Activated CD4-positive, alpha-beta memory T cell treated with anti-CD3 and anti-CD28 coated beads for 36 hours (primary cell): ENCODE data around the gene NEK4. TPM values are rescaled to one million over a fixed set of nuclear protein-coding genes. Genes with fewer than 3 reads are reported as not detected.
"Not testable (repeated sequence)": the region's sequence is repeated elsewhere in the genome, so short reads cannot be mapped to it uniquely, and the experiment has no call there.

Source experiments
- CTCF ChIA-PET: fragments of 350-600 bp; sonication (Branson Sonifier 250); formaldehyde crosslinking; loops from one replicate; lab custom pipeline; 2021; ENCODE audit warnings: antibody characterized with exemption, inconsistent platforms; lab: Charles Lee
- POLR2A ChIA-PET: fragments of 350-600 bp; sonication (Branson Sonifier 250); formaldehyde crosslinking; loops from one replicate; lab custom pipeline; 2021; ENCODE audit warnings: antibody characterized with exemption; lab: Charles Lee
- DNase-seq: peaks from one replicate; pipeline ENCODE4 v3.0.0-alpha.2; 2020
- H3K27ac Mint-ChIP-seq: one replicate; pipeline ENCODE4 v1.8.0; 2021; ENCODE audit warnings: mixed read lengths
- H3K27me3 Mint-ChIP-seq: one replicate; pipeline ENCODE4 v1.8.0; 2021; ENCODE audit warnings: mixed read lengths
- H3K36me3 Mint-ChIP-seq: one replicate; pipeline ENCODE4 v1.8.0; 2021; ENCODE audit warnings: mixed read lengths
- H3K4me1 Mint-ChIP-seq: one replicate; pipeline ENCODE4 v1.8.0; 2021; ENCODE audit warnings: low read depth, mixed read lengths
- H3K4me3 Mint-ChIP-seq: one replicate; pipeline ENCODE4 v1.8.0; 2021; ENCODE audit warnings: mild to moderate bottlenecking, mixed read lengths
- H3K9me3 Mint-ChIP-seq: one replicate; pipeline ENCODE4 v1.8.0; 2021; ENCODE audit warnings: mixed read lengths
- intact Hi-C: fragments of 100-400 bp; cut with micrococcal nuclease; formaldehyde crosslinking; loops from one replicate; pipeline ENCODE4 v1.15.1; 2023
- total RNA-seq, 2 experiments: library from RNA; stranded (reverse); gene quantifications; one replicate each; pipeline ENCODE4 v1.2.3, GENCODE V29; 2021

The NEK4 gene
- total RNA-seq, 2 experiments from 2014 or later = 16.9 to 21.7 TPM

DNA sequence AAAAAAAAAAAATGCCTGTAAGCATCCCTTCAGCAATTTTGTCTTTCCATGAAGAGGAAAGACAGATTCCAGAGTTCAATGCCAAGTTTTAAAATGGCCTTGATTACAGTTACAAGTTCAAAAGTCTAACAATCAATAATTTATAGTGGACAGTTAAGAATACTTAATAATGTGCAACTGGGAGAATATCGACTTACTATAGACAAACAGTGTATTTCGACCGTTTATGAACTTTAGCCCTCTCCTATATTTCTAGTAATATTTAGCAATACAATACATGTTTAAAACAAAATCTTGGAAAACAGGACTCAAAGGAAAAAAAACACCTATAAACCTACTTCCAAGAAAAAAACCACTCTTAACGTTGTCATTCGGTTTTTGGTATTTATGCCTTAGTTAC, 86.6 kb downstream of the NEK4 start:
- Mint-ChIP-seq H3K27me3 (no peaks in the 10 kb centered on the region), H3K9me3 (no peaks in the 10 kb centered on the region), H3K27ac (peak overlapping the region; percentile 96), H3K4me1 (peaks cover 74% of the 10 kb centered on the region), H3K36me3 (peaks cover 51% of the 10 kb centered on the region), H3K4me3 (peak overlapping the region; percentile 85)
- ChIA-PET CTCF (interaction anchor here (2.1 kb wide), 1 partner anchor 13 kb away, joined by 11 read pairs; no protein-coding TSS in a partner anchor), POLR2A (interaction anchor here (0.6 to 3.2 kb wide), 5 partner anchors 13 to 406 kb away, joined by 4 to 25 read pairs (median 5); partner anchors contain the start of genes GLT8D1, SPCS1, UQCC5 and WDR82)
- intact Hi-C loops = loop anchor here (5.0 to 10.0 kb wide), 2 partner anchors 213 to 361 kb away; partner anchors contain the start of genes SFMBT1 and STIMATE
- no peak for DNase-seq

GRCh38 chr3:52683611-52684010, 87.1 kb downstream of the NEK4 start:
- peak overlapping the region; percentile 35 for H3K4me3 Mint-ChIP-seq
- POLR2A ChIA-PET = interaction anchor here (0.6 to 3.2 kb wide), 2 partner anchors 13 to 115 kb away, joined by 5 to 25 read pairs; no protein-coding TSS in a partner anchor
- peaks cover 74% of the 10 kb centered on the region for H3K4me1 Mint-ChIP-seq
- H3K27ac Mint-ChIP-seq = peak overlapping the region; percentile 42
- DNase-seq = no peak
- H3K36me3 Mint-ChIP-seq = peaks cover 51% of the 10 kb centered on the region
- intact Hi-C loops = loop anchor here (5.0 to 10.0 kb wide), 2 partner anchors 214 to 361 kb away; partner anchors contain the start of genes SFMBT1 and STIMATE
- H3K9me3 Mint-ChIP-seq = no peaks in the 10 kb centered on the region
- CTCF ChIA-PET = interaction anchor here (2.1 kb wide), 1 partner anchor 13 kb away, joined by 11 read pairs; no protein-coding TSS in a partner anchor
- no peaks in the 10 kb centered on the region for H3K27me3 Mint-ChIP-seq

DNA sequence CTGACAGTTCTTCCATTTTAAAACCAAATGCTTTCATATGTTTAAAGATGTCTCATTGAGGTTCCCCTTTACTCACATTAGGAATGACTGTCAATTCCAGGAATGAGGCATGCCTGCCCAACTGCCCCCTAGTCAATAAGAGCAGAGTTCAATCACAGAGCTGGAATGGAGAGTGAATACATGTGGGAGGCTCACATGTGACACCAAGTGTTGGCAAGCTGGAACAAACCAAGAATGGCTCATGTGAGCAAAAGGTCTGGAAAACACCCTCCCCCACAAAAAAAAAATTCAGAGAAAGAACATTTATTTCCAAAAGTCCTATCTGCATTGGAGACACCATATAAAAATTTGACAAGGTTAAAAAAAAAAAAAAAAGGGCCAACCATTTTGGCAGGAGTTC, 88.7 kb downstream of the NEK4 start:
- POLR2A ChIA-PET = interaction anchor here (1.0 to 2.3 kb wide), 4 partner anchors 11 to 23 kb away, joined by 4 to 40 read pairs (median 6); partner anchors contain the start of gene GLT8D1
- Mint-ChIP-seq H3K4me3 (peak overlapping the region; percentile 20), H3K27me3 (no peaks in the 10 kb centered on the region), H3K4me1 (peaks cover 62% of the 10 kb centered on the region), H3K27ac (peak overlapping the region; percentile 83), H3K36me3 (peaks cover 46% of the 10 kb centered on the region), H3K9me3 (no peaks in the 10 kb centered on the region)
- intact Hi-C loops = loop anchor here (1.0 to 10.0 kb wide), 3 partner anchors 11 to 363 kb away; partner anchors contain the start of genes SFMBT1 and STIMATE
- peak; percentile 75 for DNase-seq
- CTCF ChIA-PET = interaction anchor here (0.6 to 1.9 kb wide), 4 partner anchors 10 to 211 kb away, joined by 3 to 12 read pairs (median 5); no protein-coding TSS in a partner anchor

- intact Hi-C loops = loop anchor here (5.0 to 10.0 kb wide), 2 partner anchors 216 to 363 kb away; partner anchors contain the start of genes SFMBT1 and STIMATE
- Mint-ChIP-seq H3K9me3 (no peaks in the 10 kb centered on the region), H3K4me1 (peaks cover 61% of the 10 kb centered on the region), H3K4me3 (peak overlapping the region; percentile 20), H3K27ac (peak overlapping the region; percentile 83), H3K27me3 (no peaks in the 10 kb centered on the region), H3K36me3 (peaks cover 46% of the 10 kb centered on the region)
- POLR2A ChIA-PET = interaction anchor here (1.0 to 2.3 kb wide), 4 partner anchors 10 to 23 kb away, joined by 4 to 40 read pairs (median 6); partner anchors contain the start of gene GLT8D1
- no peak for DNase-seq
- CTCF ChIA-PET = interaction anchor here (1.0 to 1.9 kb wide), 3 partner anchors 10 to 212 kb away, joined by 4 to 12 read pairs (median 6); no protein-coding TSS in a partner anchor
Measured at GRCh38 chr3:52681596-52681995, 89.1 kb downstream of the NEK4 start.

DNA sequence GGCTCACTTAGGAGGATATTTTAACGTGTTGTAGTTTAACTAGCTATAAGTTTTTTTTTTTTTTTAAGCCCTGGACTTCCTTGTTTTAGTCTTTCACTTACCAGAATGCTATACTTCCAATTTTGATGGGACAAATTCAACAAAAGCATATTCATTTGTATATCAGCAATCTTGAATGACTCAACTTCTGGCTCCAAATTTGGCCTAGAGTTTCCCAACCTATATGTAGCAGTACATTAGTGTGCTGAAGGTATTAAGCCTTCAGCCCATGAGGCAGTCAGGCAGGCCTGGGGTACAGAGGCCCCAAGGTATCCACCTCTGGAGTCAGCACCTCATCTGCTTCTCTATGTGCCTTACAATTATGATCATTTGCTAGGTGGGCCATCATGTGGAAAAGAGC, 90.9 kb downstream of the NEK4 start:
- H3K27me3 Mint-ChIP-seq = no peaks in the 10 kb centered on the region
- intact Hi-C loops = loop anchor here (5.0 to 10.0 kb wide), 2 partner anchors 217 to 365 kb away; partner anchors contain the start of genes SFMBT1 and STIMATE
- peaks cover 72% of the 10 kb centered on the region for H3K4me1 Mint-ChIP-seq
- ChIA-PET CTCF (no interaction called here), POLR2A (interaction anchor here (0.6 to 1.4 kb wide), 3 partner anchors 9 to 151 kb away, joined by 3 read pairs; no protein-coding TSS in a partner anchor)
- H3K4me3 Mint-ChIP-seq = no peak overlapping the region
- peak overlapping the region; percentile 77 for H3K27ac Mint-ChIP-seq
- no peaks in the 10 kb centered on the region for H3K9me3 Mint-ChIP-seq
- no peak for DNase-seq
- H3K36me3 Mint-ChIP-seq = peaks cover 47% of the 10 kb centered on the region

GRCh38 chr3:52679199-52679538, 91.6 kb downstream of the NEK4 start:
- POLR2A ChIA-PET = interaction anchor here (0.6 to 1.4 kb wide), 3 partner anchors 9 to 152 kb away, joined by 3 read pairs; no protein-coding TSS in a partner anchor
- H3K9me3 Mint-ChIP-seq = no peaks in the 10 kb centered on the region
- DNase-seq = no peak
- H3K27ac Mint-ChIP-seq = peak overlapping the region; percentile 68
- H3K36me3 Mint-ChIP-seq = peaks cover 45% of the 10 kb centered on the region
- H3K4me3 Mint-ChIP-seq = no peak overlapping the region
- H3K27me3 Mint-ChIP-seq = no peaks in the 10 kb centered on the region
- CTCF ChIA-PET = no interaction called here
- intact Hi-C loops = no loop called here
- peaks cover 66% of the 10 kb centered on the region for H3K4me1 Mint-ChIP-seq

DNA sequence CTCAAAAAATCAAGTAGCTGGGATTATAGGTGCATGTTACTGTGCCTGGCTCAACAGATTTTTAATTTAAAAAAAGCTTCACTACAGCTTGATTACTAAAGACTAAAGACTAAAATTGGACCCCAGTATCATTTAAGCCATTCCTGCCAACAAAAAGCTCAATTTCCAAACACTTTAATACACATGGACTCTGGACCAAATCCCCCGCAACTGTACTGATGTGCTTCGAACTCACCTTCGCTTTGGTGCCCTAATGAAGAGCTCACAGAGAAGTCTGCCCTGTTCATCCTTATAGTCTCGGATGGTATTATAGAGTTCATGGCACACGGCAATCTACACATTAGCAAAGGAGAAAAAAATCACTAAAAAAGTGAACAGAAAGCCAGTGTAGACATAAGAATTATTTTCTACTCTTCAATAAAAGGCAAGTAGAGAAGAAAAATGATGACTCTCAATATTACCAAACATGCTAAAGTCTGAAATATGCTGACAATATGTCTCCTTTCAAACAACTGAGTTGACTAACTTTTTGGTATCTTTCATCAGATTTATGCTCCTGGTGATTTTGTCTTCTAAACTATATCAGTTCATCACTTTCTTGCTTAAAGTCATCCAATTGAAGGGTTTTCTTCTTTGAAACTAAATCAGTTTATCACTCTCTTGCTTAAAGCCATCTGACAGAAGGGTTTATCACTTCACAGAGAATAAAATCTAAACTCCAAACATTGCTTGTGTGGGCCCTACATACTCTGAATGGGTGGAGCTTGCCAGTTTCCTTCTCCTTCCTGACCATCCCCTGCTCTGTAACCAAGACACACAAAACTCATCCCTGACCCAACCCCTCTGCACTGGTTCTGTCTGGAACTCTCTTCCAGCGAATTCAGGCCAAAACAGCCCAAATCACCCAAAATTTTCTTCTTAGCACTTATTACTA, 92.2 kb downstream of the NEK4 start:
- Mint-ChIP-seq H3K27ac (peak overlapping the region; percentile 68), H3K4me3 (no peak overlapping the region), H3K36me3 (peaks cover 45% of the 10 kb centered on the region), H3K9me3 (no peaks in the 10 kb centered on the region), H3K4me1 (peaks cover 59% of the 10 kb centered on the region), H3K27me3 (no peaks in the 10 kb centered on the region)
- no peak for DNase-seq
- ChIA-PET POLR2A (interaction anchor here (1.0 to 1.4 kb wide), 2 partner anchors 8 to 58 kb away, joined by 3 read pairs; no protein-coding TSS in a partner anchor), CTCF (no interaction called here)
- intact Hi-C loops = no loop called here

- CTCF ChIA-PET, DNase-seq, H3K27ac Mint-ChIP-seq, H3K27me3 Mint-ChIP-seq, POLR2A ChIA-PET, H3K4me3 Mint-ChIP-seq, intact Hi-C loops, H3K9me3 Mint-ChIP-seq: not testable (repeated sequence)
- H3K36me3 Mint-ChIP-seq = peaks cover 56% of the 10 kb centered on the region
- peaks cover 57% of the 10 kb centered on the region for H3K4me1 Mint-ChIP-seq
Measured at GRCh38 chr3:52676201-52676600, 94.5 kb downstream of the NEK4 start.

DNA sequence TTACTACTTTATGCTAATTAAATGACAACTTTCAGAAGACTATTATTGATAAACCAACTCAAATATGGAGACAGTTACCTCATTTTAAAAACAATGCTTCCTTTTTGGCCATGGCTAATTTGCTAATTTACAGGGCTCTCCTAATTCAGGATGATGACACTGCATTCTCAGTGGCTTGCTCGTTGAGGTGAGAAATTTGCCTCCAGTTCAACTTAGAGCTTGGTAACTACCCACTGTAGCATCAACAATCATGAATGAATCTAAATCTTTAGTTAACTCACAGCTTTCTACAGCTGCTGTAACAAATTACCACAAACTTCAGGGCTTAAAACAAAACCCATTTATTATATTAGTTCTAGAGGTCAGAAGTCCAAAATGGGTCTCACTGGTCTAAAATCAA, 99.1 kb downstream of the NEK4 start:
- Mint-ChIP-seq H3K27ac (peak overlapping the region; percentile 82), H3K4me3 (peak overlapping the region; percentile 51), H3K36me3 (peaks cover 38% of the 10 kb centered on the region), H3K9me3 (no peaks in the 10 kb centered on the region), H3K27me3 (no peaks in the 10 kb centered on the region), H3K4me1 (peaks cover 46% of the 10 kb centered on the region)
- DNase-seq = peak; percentile 24
- ChIA-PET CTCF (interaction anchor here (0.6 to 2.2 kb wide), 4 partner anchors 10 to 221 kb away, joined by 4 to 12 read pairs (median 9); partner anchors contain the start of genes GNL3 and PBRM1), POLR2A (interaction anchor here (0.6 to 2.9 kb wide), 7 partner anchors 10 to 463 kb away, joined by 3 to 40 read pairs (median 8); partner anchors contain the start of genes GLT8D1, GNL3, PBRM1 and SPCS1)
- intact Hi-C loops = loop anchor here (1.0 to 5.0 kb wide), 4 partner anchors 11 to 394 kb away; partner anchors contain the start of genes GNL3 and WDR82

GRCh38 chr3:52670621-52671521, 99.9 kb downstream of the NEK4 start:
- Mint-ChIP-seq H3K4me1 (peaks cover 42% of the 10 kb centered on the region), H3K27me3 (no peaks in the 10 kb centered on the region), H3K36me3 (peaks cover 33% of the 10 kb centered on the region), H3K4me3 (peak overlapping the region; percentile 51), H3K27ac (peak overlapping the region; percentile 82), H3K9me3 (no peaks in the 10 kb centered on the region)
- DNase-seq = peak; percentile 84
- POLR2A ChIA-PET = interaction anchor here (0.8 to 2.9 kb wide), 8 partner anchors 9 to 135 kb away, joined by 3 to 40 read pairs (median 8); partner anchors contain the start of genes GLT8D1, GNL3, PBRM1 and SPCS1
- CTCF ChIA-PET = interaction anchor here (1.1 to 2.2 kb wide), 3 partner anchors 11 to 18 kb away, joined by 4 to 12 read pairs (median 11); partner anchors contain the start of genes GNL3 and PBRM1
- intact Hi-C loops = loop anchor here (1.0 to 5.0 kb wide), 4 partner anchors 11 to 394 kb away; partner anchors contain the start of genes GNL3 and WDR82
